GM18498 (cell line): ENCODE measurements around the gene SBF2.
"Not testable (repeated sequence)": the region's sequence is repeated elsewhere in the genome, so short reads cannot be mapped to it uniquely, and the experiment has no call there.

Experiments used
- ATAC-seq: cut with Tn5 transposase; IDR thresholded peaks from one replicate; pipeline ENCODE4 v1.9.1; 2021; ENCODE audit warnings: mild to moderate bottlenecking, moderate library complexity; ENCODE audit not compliant: unreplicated experiment

The SBF2 gene

DNA sequence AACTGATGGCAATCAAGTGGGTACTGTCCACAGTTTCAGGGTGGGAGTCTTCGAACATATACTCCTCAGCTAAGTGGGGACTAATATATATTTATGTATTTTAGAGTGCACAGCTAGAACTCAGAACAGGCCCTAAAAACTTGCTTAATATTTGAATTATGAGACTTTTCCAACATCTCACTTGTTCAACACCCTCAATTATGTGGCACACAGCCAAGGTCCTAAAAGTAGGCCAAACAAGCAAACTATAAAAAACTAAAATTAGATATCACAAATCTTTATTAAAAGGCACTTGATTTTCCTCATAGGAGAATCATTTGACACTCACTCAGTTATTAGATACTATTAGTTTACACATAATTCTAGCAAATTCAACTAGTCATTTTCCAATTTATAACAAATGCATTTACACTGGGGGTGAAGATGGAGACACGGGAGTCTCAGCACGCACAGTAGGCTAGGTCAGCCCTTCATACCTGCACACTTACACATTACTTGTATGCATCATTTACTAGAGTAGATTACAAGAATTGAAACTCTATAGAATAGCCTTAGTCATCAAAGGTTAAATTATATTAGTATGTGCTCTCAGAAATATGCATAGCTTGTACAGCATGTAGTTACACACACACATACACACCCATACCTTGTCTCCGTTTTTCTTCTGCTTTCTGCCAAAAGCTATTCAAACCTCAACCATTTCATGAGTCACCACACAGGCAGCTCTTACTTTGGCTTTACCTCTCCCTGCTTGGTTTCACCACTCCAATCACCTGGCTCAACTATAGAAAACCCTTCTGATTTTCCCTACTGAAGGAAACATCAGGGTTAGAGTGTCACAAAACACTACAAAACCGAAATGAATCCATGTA is 171.5 kb downstream of the SBF2 start:
- no peak for ATAC-seq

DNA sequence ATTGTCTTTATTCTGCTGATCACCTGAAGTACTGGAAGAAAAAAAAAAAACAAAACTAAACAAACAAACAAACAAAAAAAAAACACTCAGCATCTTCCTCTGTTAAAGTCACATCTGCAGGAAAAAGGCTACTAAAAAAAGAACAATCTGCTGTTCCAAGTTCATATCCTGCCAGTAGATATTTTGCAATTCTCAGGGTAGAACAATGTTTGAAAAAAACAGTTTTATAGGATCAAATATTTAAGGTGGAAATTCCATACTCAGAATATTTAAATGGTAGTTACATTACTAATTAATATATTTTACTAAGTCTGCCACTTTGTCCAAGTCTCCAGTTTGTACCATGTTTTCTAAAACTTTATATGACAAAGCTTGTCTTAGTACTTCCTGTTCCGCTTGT is 175.2 kb downstream of the SBF2 start:
- ATAC-seq: no peak

DNA sequence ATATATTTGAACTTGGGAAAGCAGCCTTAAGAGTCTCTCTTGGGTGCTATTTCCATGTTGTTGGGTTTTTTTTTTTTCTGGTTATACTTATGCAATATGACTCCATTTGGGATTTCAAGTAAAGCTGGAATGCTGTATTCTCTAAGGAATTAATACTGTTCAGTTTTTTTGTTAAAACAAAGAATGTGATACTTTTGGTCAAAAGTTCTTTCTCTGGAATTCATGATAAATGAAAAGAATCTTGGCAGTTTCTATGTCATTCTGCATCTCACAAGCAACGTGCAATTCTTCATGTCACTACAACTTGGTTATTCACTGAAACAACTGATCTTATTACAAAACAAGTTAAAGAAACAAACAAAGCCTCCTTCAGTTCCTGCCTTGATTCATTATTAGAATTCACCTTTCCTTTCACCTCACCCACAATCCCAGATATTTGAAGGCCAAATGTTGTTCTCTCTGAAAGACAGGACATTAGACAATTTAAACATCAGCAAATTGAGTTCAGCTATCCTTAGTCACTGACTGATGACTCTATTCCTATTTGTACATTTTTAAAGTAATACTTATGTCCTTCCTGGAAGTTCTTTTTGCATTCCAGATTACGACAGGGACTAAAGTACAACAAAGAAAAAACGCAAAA is 176.2 kb downstream of the SBF2 start:
- no peak for ATAC-seq

DNA sequence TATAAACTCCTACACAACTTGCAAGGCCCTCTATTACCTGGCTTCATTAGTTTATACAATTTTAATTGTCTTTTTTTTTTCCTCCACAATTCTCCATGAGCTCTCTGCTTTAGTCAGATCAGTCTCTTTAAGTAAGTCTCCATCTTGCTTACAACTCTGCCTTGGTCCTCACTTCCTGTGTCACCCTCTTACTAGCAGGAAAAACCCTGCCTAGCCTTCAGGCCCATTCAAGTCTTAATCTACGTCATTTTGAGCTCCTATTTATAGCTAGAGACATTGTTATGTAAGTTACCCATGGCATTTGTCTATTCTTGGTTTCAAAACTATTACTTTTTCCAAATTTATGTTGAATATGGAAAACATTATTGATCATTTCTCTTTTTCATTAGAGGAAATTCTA is 177.4 kb downstream of the SBF2 start:
- no peak for ATAC-seq

DNA sequence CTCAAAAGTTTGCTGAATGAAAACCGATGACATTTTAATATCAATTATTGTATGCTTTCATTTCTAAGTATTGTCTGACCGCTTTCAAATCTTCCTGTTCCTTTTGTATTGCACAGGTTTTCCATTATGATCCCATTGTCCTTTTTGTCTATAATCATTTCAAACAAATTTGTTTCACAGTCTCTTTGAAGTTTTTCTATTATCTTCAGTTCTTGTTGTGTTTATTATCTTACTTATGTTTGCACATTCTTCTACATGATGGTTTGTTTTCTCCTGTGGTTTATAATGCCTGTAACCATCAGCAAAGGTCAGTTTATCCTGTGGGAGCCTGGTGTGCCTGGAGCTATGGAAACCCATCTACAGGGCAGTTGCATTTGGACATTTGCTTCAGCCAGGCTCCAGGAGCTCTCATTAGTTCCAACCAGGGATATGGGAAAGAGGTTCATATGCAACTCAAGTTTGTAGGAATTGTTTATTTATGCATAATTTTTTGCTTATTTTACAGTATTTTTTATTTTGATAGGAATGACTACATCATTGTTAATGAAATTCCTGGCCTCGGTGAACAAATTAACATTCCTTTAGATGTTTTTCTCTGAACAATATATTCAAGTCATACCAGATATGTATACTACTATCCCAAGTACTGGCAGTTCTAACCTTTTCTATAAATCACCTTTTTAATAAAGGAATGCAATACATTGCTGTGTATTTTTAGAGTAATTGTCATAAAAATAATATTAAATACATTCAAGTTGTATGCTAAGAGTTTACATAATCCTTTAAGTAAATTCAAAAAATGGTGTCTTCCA is 179.2 kb downstream of the SBF2 start:
- ATAC-seq: no peak

DNA sequence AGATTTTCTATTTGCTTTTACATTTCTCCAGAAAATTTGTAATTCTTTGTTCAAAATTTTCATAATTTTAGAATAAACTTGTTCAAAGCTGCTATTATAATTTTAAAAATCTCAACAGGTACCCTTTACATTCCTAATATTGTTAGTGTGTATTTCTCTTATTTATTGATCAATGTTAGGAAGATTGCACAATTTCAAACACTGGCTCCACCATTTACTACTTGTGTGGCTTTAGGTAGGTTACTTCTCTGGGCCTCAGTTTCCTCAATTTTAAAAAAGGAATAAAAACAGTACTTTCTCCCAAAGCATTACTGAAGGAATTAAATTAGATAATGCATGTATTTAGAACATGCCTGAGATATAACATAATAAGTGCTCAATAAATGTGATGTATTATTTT is 180.2 kb downstream of the SBF2 start:
- no peak for ATAC-seq

DNA sequence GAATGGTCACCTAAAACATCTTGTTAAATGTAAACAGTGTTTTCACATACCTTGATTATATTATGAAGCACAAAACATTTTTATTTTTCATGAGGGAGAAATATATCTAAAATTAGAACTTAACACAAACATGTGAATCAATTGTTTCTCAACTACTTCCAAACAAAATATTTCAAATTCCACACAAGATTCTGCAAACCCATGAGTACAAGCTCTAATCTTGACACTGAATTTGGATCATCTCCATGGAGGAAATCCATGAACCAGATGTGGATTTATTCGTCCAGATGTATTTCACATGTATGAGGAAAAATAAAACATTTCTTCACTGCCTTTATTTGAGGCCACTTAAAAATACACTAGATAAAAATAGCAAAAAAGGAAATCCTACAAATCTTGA is 184.2 kb downstream of the SBF2 start:
- ATAC-seq: no peak

DNA sequence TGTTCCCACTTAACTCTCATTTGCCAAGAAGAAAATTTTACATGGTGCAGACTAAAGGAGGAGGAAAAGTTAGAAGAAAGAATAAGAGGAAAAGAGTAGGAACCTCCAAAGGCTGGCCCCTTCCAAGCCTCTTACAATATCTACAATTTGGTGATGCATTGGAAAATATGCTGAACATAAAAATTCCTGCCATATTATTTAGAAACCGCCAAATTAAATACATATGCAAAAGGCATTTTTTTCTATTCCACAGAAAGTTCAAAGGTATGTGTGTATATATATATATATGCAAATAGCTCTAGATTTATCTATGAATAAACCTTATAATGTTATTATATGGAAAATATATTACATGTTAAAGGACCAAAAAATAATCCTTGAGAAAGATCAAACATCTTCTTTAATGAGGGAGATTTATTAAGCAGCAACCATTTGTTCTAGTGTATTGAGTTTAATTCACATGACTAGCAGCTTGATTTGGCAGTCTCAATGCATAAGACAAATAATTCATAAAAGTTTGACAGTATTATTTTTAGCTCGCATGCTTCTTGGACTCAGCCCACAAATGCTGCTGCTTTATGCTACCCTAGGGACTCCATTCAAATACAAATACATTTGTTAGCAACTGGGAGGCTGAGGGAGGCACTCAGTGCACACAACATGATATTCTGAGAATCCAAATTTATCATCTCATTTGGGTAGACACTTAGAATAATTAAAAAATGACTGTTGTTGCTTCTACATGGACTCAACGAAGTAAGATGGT is 184.9 kb downstream of the SBF2 start:
- no peak for ATAC-seq

DNA sequence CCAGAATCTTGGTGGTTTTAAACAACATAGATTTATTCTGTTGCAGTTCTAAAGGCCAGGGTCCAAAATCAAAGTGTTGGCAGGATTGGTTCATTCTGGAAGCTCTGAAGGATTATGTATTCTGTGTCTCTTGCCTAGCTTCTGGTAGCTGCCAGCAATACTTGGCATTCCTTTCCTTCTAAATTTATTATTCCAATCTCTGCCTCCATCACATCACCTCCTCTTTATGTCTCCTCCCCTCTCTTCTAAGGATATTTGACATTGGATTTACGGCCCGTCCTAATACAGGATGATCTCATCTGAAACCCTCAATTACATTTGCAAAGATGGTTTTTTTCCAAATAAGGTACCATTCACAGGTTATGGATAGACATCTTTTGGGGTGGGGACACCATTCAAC is 186.5 kb downstream of the SBF2 start:
- no peak for ATAC-seq

DNA sequence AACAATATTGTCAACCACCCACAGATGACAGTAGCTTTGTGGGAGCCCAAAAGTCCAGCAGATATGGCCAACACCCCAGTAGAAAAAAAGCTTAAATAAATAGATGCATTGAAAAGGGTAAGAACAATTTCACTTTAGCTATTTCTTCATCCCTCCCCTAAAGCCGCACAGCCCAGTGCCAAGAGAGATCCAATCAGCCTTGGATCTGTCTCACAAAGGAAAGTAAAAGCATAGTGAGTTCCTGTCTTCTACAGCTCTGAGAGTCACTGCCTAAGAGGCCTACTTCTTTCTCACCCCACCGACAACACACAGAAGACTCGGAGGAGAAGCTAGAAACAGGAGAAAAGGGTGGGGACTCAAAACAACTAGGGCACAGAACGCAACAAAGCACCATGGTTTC is 196.4 kb downstream of the SBF2 start:
- no peak for ATAC-seq

DNA sequence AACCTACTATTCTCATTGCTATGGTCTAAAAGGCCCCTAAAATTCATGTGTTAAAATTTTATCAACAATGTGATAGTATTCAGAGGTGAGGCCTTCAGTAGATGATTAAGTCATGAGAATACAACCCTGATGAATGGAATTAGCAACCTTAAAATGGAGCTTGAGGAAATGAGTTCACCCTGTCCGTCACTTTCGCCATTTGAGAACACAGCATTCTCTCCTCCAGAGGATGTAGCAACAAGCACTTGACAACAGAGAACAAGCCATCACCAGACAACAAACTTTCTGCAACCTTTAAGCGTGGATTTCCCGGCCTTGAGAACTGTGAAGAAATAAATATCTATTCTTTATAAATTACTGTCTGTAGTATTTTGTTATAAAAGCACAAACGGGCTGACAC is 197.0 kb downstream of the SBF2 start:
- ATAC-seq: no peak

DNA sequence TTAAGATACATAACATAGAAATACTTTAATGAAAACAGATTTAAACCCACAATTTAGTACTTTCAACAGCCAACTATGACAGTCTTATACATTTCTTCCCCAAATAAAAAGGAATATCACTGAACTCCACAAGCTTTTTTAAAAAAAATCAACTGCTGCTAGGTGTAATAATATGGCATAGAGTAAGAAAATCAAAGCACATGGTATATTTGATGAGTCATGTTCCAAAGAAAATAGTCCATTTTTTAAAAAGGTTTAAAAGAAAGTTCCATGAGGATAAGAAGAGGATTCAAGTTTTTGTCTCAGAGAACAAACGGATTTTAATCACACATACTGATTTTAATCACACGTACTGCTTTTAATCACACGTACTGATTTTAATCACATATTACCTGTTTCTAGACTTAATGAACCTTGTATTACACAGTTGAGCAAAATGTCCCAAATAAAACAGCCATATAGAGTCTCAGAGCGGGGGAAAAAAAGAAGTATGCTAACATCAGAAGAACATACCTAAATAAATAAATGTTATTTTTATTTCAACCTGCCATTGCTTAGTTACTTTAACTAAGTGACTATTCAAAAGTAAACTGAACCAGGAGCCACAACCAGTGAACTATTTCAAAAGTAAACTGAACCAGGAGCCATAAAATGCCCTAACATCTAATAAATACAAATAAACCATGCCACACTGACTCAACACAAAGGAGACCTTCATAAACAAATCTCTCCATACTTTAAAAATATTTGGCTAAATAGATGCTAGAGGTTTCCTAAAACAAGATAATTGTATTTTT is 198.4 kb downstream of the SBF2 start:
- ATAC-seq: no peak

DNA sequence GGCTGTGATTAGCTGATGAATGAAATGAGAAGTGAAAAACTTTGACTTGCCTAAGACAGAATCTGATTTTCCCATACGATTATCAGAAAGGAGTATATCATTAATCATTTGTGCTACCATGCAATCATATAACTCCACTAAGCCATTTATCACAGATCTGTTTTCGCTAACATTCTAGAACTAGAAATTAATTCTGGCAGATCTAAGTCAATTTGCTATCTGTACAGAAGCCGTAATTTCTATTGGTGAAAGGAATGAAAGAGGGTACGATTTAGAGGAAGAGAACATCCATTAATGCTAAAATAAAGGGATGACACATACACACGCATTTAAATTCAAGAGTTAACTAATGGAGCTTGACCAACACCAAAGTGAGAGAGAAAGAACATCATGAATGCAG is 201.6 kb downstream of the SBF2 start:
- ATAC-seq: no peak

DNA sequence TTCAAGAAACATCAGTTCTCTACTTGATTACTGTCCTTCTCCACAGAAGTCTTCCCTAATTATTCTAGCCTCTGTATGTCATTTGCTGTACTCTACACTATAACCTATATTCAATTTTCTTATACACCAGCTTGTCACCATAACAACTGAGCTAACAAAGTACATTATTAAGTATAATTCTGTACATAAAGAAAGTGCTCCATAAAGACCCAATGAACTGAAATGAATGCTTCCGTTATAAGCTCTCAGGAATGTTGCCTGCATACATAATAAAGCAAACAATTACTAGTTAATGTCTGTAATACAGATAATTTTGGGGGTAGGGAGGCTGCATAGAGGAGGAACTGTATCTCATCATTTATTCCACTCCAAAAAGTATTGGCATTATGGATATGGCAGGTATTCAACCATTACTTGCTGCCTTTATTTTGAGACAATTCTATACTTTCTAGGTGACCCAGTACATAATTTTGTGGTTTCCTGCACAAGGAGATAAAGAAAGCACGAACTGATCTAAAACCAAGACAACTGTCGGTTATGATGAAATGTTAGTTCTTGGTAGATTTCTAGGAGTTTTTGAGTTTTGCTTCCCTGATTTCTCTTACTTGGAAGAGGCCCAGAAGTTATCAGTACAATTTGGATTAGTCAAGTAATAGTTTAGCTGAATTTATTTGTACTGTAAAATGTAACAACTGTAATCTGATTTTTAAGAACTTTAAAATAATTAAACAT is 202.5 kb downstream of the SBF2 start:
- no peak for ATAC-seq

DNA sequence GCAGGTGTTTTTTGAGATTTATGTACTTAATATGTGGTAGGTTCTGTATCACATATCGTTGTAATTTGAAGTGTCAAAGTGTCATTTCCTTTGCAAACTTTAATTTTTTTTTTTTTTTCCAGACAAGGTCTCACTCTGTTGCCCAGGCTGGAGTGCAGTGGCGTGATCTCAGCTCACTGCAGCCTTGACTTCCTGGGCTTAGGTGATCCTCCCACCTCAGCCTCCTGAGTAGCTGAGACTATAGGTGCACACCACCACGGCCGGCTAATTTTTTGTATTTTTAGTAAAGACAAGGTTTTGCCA is 206.1 kb downstream of the SBF2 start:
- ATAC-seq: not testable (repeated sequence)

DNA sequence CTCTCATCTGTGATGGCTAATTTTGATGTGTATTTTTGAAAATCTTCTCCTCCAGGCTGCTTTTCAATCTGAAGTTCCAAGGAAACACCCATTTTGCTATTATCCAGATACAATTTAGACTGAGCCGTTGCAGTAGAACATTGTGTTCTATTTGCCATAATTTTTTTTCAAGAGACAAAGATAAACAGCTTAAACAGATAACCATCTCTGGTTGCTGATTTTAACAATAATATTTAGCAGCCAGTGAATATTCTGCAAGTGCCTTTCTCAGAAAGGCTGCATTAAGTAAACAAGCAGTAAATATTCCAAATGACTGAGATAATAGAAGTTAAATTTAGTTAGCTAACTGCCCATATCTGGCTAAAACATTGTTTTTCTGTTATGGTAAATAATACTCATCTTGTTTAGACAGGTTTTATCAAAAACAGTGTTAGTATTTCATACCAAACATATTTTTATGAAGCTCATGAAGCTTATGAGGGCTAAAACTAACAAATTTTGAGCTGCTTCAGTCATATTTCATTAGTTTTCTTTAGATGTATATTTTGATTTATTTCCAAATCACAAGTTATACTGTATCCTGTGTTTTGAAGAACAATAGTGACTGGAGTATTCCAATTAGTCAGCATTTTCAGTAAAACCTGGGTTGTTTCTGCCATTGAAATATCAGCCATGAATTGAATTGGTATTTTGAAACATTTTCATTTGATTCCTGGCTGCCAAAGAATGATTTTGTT is 206.7 kb downstream of the SBF2 start:
- ATAC-seq: no peak

DNA sequence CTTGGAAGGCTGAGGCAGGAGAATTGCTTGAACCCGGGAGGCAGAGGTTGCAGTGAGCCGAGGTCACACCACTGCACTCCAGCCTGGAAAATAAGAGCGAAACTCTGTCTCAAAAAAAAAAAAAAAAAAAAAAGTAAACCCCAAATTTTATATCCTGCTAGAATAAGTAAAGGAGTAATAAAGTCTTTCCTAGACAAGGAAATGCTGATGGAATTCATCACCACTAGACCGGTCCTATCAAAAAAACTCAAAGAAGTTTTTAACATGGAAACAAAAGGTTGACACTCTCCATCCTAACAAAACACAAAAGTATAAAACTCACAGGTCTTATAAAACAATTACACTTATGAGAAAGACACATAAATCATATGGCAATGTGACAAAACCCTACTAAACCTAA is 213.9 kb downstream of the SBF2 start:
- no peak for ATAC-seq

DNA sequence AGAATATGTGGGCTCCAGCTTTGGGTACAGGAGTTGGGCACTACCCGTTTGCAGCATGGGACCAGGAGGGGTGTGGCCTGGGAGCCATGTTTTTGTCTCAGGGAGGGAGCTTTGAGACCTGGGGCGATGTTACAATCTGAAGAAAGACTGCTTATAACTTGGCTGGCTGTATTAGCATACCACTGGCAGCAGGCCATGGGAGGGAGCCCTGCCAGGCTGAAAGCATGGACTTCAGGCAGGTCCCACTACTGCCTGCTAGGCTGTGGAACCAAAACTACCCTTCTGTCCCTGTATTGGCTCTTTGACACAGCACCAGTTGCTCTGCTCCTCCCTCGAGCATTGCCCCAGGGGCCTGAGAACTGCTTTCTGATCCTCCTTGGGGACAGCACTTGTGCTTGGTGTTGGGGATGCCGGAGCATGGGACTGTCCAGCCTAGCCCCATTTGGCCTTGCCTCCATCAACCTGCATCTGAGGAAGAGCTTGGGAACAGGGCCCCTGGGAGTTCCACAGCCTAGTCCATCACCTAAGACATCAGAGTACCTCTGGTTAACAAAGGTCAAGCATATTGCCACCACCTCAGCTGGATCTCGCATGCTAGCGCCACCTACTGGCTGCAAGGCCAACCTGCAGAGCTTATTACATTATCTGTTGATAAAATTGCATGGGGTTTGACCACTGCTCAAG is 217.4 kb downstream of the SBF2 start:
- peak; percentile 68 for ATAC-seq
